GM21367 (cell line): ENCODE data around the gene GOLGA8N.
"Not testable (repeated sequence)": the region's sequence is repeated elsewhere in the genome, so short reads cannot be mapped to it uniquely, and the experiment has no call there.

Experiments
- ATAC-seq: cut with Tn5 transposase; IDR thresholded peaks from one replicate; pipeline ENCODE4 v1.9.1; 2021; ENCODE audit not compliant: unreplicated experiment

Gene GOLGA8N

GRCh38 chr15:32593151-32593550 lies at the start of gene GOLGA8N:
Gene GOLGA8N (plus strand): TSS chr15:32593456.
- ATAC-seq = not testable (repeated sequence)

- ATAC-seq = not testable (repeated sequence)
Observed at GRCh38 chr15:32543456-32543855, 49.8 kb upstream of the GOLGA8N start.

- not testable (repeated sequence) for ATAC-seq
Observed at GRCh38 chr15:32545129-32545528, 48.1 kb upstream of the GOLGA8N start.

- not testable (repeated sequence) for ATAC-seq
Observed at GRCh38 chr15:32554587-32554986, 38.7 kb upstream of the GOLGA8N start.

GRCh38 chr15:32562198-32562597 lies 31.1 kb upstream of the GOLGA8N start:
- ATAC-seq = not testable (repeated sequence)

- ATAC-seq = not testable (repeated sequence)
Observed at GRCh38 chr15:32568988-32569387, 24.3 kb upstream of the GOLGA8N start.

- ATAC-seq = not testable (repeated sequence)
Observed at GRCh38 chr15:32578482-32578881, 14.8 kb upstream of the GOLGA8N start.

GRCh38 chr15:32585844-32586243 lies 7.4 kb upstream of the GOLGA8N start:
- ATAC-seq = not testable (repeated sequence)

GRCh38 chr15:32609518-32609917 lies 16.3 kb downstream of the GOLGA8N start:
- ATAC-seq = not testable (repeated sequence)

GRCh38 chr15:32610719-32611118 lies 17.5 kb downstream of the GOLGA8N start:
- not testable (repeated sequence) for ATAC-seq

GRCh38 chr15:32614712-32615050 lies 21.4 kb downstream of the GOLGA8N start:
- peak; percentile 17 for ATAC-seq

GRCh38 chr15:32615051-32615870 lies 22.0 kb downstream of the GOLGA8N start, which contains the start of gene ARHGAP11A:
Gene ARHGAP11A (plus strand): TSS chr15:32615504. CDS start chr15:32616212, 708 bp downstream.
- peak; percentile 67 for ATAC-seq

- not testable (repeated sequence) for ATAC-seq
Observed at GRCh38 chr15:32615871-32616426, 22.7 kb downstream of the GOLGA8N start.

- ATAC-seq = no peak
Observed at GRCh38 chr15:32636410-32636809, 43.2 kb downstream of the GOLGA8N start.

GRCh38 chr15:32636908-32637567 lies 43.8 kb downstream of the GOLGA8N start:
- no peak for ATAC-seq

GRCh38 chr15:32637704-32638103 lies 44.4 kb downstream of the GOLGA8N start:
- no peak for ATAC-seq

- ATAC-seq = no peak
Observed at GRCh38 chr15:32641517-32642059, 48.3 kb downstream of the GOLGA8N start, which contains the start of gene SCG5. Gene SCG5 (plus strand): TSS chr15:32641710. CDS start chr15:32643593, 1,883 bp downstream.

GRCh38 chr15:32642667-32643435 lies 49.6 kb downstream of the GOLGA8N start:
- ATAC-seq = no peak

- no peak for ATAC-seq
Observed at GRCh38 chr15:32643907-32644445, 50.7 kb downstream of the GOLGA8N start.

- ATAC-seq = no peak
Observed at GRCh38 chr15:32646291-32646690, 53.0 kb downstream of the GOLGA8N start.
